Hepatocyte (in vitro differentiated cells): ENCODE data around the gene MRTFA.

Source experiments
- EZH2 ChIP-seq: fragments of 200-600 bp; sonication (generic); IDR thresholded peaks from 2 replicates; pipeline ENCODE4 v1.6.1; 2016; ENCODE audit warnings: antibody characterized with exemption, mild to moderate bottlenecking, borderline replicate concordance
- EZH2phosphoT487 ChIP-seq: fragments of 200-600 bp; sonication (generic); IDR thresholded peaks from one replicate; pipeline ENCODE4 v1.6.1; 2018; ENCODE audit warnings: antibody characterized with exemption, mild to moderate bottlenecking, low read depth, moderate library complexity; ENCODE audit not compliant: unreplicated experiment, severe bottlenecking
- TF ChIP-seq, protein P1 (sequence below): fragments of 200-600 bp; sonication (generic); IDR thresholded peaks from 2 replicates; pipeline ENCODE4 v1.5.1; 2016; ENCODE audit warnings: antibody characterized with exemption, mild to moderate bottlenecking; ENCODE audit not compliant: poor library complexity

DNA sequence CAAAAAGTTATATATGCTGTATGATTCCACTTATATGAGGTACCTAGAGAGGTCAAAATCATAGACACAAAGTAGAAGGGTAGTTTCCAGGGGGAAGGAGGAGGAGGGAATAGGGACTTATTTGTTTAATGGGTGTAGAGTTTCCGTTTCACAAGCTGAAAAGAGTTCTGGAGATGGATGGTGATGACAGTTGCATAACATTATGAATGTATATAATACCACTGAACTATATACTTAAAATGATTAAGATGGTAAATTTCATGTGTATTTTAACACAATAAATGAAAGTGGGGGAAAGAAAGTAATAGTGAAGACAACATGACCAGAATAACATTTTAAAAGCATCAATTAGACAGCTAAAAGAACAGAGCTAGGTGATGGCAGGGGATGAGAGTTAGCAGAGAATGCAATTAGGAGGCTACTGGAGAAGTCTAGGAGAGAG is 51.2 kb downstream of the MRTFA start:
- TF ChIP-seq EZH2phosphoT487: no peak
- TF ChIP-seq, protein P1, sequence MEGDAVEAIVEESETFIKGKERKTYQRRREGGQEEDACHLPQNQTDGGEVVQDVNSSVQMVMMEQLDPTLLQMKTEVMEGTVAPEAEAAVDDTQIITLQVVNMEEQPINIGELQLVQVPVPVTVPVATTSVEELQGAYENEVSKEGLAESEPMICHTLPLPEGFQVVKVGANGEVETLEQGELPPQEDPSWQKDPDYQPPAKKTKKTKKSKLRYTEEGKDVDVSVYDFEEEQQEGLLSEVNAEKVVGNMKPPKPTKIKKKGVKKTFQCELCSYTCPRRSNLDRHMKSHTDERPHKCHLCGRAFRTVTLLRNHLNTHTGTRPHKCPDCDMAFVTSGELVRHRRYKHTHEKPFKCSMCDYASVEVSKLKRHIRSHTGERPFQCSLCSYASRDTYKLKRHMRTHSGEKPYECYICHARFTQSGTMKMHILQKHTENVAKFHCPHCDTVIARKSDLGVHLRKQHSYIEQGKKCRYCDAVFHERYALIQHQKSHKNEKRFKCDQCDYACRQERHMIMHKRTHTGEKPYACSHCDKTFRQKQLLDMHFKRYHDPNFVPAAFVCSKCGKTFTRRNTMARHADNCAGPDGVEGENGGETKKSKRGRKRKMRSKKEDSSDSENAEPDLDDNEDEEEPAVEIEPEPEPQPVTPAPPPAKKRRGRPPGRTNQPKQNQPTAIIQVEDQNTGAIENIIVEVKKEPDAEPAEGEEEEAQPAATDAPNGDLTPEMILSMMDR: no peak
- no peak for TF ChIP-seq EZH2
